ENCODE data around the gene RANGAP1. TPM values are rescaled to one million over a fixed set of nuclear protein-coding genes. Genes with fewer than 3 reads are reported as not detected.

Gene RANGAP1
- total and polyA plus RNA-seq, 2 donors (not counting 1 experiment from before 2014, with no cell fraction given): 42.0 to 48.8 TPM

GRCh38 chr22:41274856-41275255 is 11.1 kb downstream of the RANGAP1 start:
- POLR2A ChIA-PET: no interaction called here
- DNase-seq: no peak
- 100% methylated on average over 1 of the region's 4 CpGs for WGBS (ENCODE audit: insufficient coverage)

GRCh38 chr22:41273128-41273527 is 12.9 kb downstream of the RANGAP1 start:
- intact Hi-C loops (cut with micrococcal nuclease): no loop called here
- no peaks in the 10 kb centered on the region for H3K9me3 ChIP-seq (ENCODE audit: control extremely low read depth in 1 of 3, control insufficient read depth in 2 of 3, insufficient read depth in 1 of 3, low read length in 2 of 3)
- Mint-ChIP-seq H3K27ac (no peak overlapping the region), H3K4me1 (no peaks in the 10 kb centered on the region), H3K4me3 (no peak overlapping the region), H3K9me3 (ENCODE audit: insufficient read depth) (no peaks in the 10 kb centered on the region), H3K27me3 (no peaks in the 10 kb centered on the region)
- POLR2A ChIA-PET: no interaction called here
- H3K27me3 ChIP-seq (replicated peaks in 1 of 4; ENCODE audit: control extremely low read depth in 1 of 4, control insufficient read depth in 3 of 4, insufficient read depth in 4 of 4, low read length in 3 of 4): no peaks in the 10 kb centered on the region
- H3K9ac ChIP-seq (ENCODE audit: low read length): no peak overlapping the region
- TF ChIP-seq CTCF (IDR thresholded peaks at IDR 0.05) (no peak), EZH2 (IDR thresholded peaks at IDR 0.05; ENCODE audit: borderline replicate concordance, insufficient read depth, low read depth, low read length, poor library complexity, severe bottlenecking) (no peak)
- no peak for DNase-seq
- H3K79me2 ChIP-seq (ENCODE audit: control insufficient read depth, insufficient read depth, low read length): peaks cover 28% of the 10 kb centered on the region
- no peak overlapping the region for H3K27ac ChIP-seq (ENCODE audit: low read length in 2 of 2)
- peaks cover 16 to 57% of the 10 kb centered on the region in 2 experiments for H3K36me3 ChIP-seq (replicated peaks in 1 of 2; ENCODE audit: control extremely low read depth in 1 of 2, control insufficient read depth in 1 of 2, extremely low read depth in 1 of 2, insufficient read depth in 2 of 2, low read length in 1 of 2)
- 99% methylated on average over 7 of the region's 7 CpGs for WGBS (ENCODE audit: insufficient coverage)
- H4K20me1 ChIP-seq (ENCODE audit: control insufficient read depth, insufficient read depth, low read length, poor library complexity, severe bottlenecking): no peaks in the 10 kb centered on the region
- no peaks in the 10 kb centered on the region for H3K4me1 ChIP-seq (ENCODE audit: control insufficient read depth in 2 of 2, insufficient read depth in 2 of 2, low read length in 2 of 2)
- no peak for ATAC-seq (ENCODE audit: low read depth)
- no peak overlapping the region for H3K4me3 ChIP-seq (ENCODE audit: control extremely low read depth in 1 of 5, extremely low read depth in 1 of 5, insufficient read depth in 1 of 5, low read depth in 2 of 5, low read length in 4 of 5)
- H2AFZ ChIP-seq (ENCODE audit: insufficient read depth, low read depth, low read length, poor library complexity, severe bottlenecking): no peak overlapping the region
- CTCF ChIA-PET: interaction anchor here (0.9 kb wide), 1 partner anchor 350 kb away, joined by 3 read pairs; no protein-coding TSS in a partner anchor
- no peak overlapping the region for H3K4me2 ChIP-seq (replicated peaks; ENCODE audit: low read depth, low read length, poor library complexity, severe bottlenecking)

More at GRCh38 chr22:41274856-41275255, 11.1 kb downstream of the RANGAP1 start:
- Histone ChIP-seq H3K4me1 (ENCODE audit: control insufficient read depth in 2 of 2, insufficient read depth in 2 of 2, low read length in 2 of 2) (no peaks in the 10 kb centered on the region), H3K4me2 (replicated peaks; ENCODE audit: low read depth, low read length, poor library complexity, severe bottlenecking) (no peak overlapping the region), H3K4me3 (ENCODE audit: control extremely low read depth in 1 of 5, extremely low read depth in 1 of 5, insufficient read depth in 1 of 5, low read depth in 2 of 5, low read length in 4 of 5) (no peak overlapping the region), H3K79me2 (ENCODE audit: control insufficient read depth, insufficient read depth, low read length) (peaks cover 39% of the 10 kb centered on the region), H3K9me3 (ENCODE audit: control extremely low read depth in 1 of 3, control insufficient read depth in 2 of 3, insufficient read depth in 1 of 3, low read length in 2 of 3) (no peaks in the 10 kb centered on the region), H3K9ac (ENCODE audit: low read length) (no peak overlapping the region), H4K20me1 (ENCODE audit: control insufficient read depth, insufficient read depth, low read length, poor library complexity, severe bottlenecking) (no peaks in the 10 kb centered on the region), H3K27me3 (replicated peaks in 1 of 4; ENCODE audit: control extremely low read depth in 1 of 4, control insufficient read depth in 3 of 4, insufficient read depth in 4 of 4, low read length in 3 of 4) (no peaks in the 10 kb centered on the region), H2AFZ (ENCODE audit: insufficient read depth, low read depth, low read length, poor library complexity, severe bottlenecking) (no peak overlapping the region), H3K27ac (ENCODE audit: low read length in 2 of 2) (no peak overlapping the region), H3K36me3 (replicated peaks in 1 of 2; ENCODE audit: control extremely low read depth in 1 of 2, control insufficient read depth in 1 of 2, extremely low read depth in 1 of 2, insufficient read depth in 2 of 2, low read length in 1 of 2) (peaks cover 16 to 51% of the 10 kb centered on the region in 2 experiments)
- Mint-ChIP-seq H3K4me3 (no peak overlapping the region), H3K4me1 (no peaks in the 10 kb centered on the region), H3K27ac (no peak overlapping the region), H3K9me3 (ENCODE audit: insufficient read depth) (no peaks in the 10 kb centered on the region), H3K27me3 (no peaks in the 10 kb centered on the region)
- TF ChIP-seq CTCF (IDR thresholded peaks at IDR 0.05) (no peak), EZH2 (IDR thresholded peaks at IDR 0.05; ENCODE audit: borderline replicate concordance, insufficient read depth, low read depth, low read length, poor library complexity, severe bottlenecking) (no peak)
- intact Hi-C loops (cut with micrococcal nuclease): no loop called here
- ATAC-seq (ENCODE audit: low read depth): no peak
- CTCF ChIA-PET: interaction anchor here (1.8 kb wide), 1 partner anchor 37 kb away, joined by 4 read pairs; no protein-coding TSS in a partner anchor

Measured in B cell (primary cell).